Measurements from ENCODE around the gene OR4F15. TPM values are rescaled to one million over a fixed set of nuclear protein-coding genes. Genes with fewer than 3 reads are reported as not detected.
"Not testable (repeated sequence)": the region's sequence is repeated elsewhere in the genome, so short reads cannot be mapped to it uniquely, and the experiment has no call there.

Gene OR4F15
- total and polyA plus RNA-seq, 8 donors = not detected

DNA sequence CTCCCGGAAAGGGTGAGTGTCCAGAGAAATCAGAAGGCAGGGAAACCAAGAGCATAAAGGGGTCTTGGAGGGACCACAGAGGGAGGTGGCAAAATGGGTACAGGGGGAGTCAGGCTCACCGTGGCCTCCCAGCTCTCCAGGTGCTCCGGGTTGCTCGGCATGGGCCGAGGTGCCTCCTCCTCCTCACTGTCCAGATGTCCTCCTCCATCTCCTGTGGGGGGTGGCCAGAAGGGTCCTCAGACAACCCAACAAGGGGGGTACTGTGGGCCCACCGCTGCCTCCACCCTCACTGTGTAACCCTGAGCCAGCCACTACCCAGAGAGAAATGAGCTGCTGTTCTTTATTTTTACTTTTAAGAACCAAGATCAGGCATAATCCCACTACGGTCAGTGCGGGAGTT, 39.1 kb upstream of the OR4F15 start:
- H3K27ac ChIP-seq = no peak overlapping the region
- intact Hi-C loops (cut with DNase I; ENCODE audit: low total_unique reads) = no loop called here
- no peaks in the 10 kb centered on the region for H3K27me3 ChIP-seq
- peaks cover 0 to 11% (median 3%) of the 10 kb centered on the region in 4 donors for H3K36me3 ChIP-seq
- no peaks in the 10 kb centered on the region for H3K9me3 ChIP-seq
- 88 to 95% (median 93%) methylated on average over 7 to 8 of the region's 8 CpGs for WGBS, 5 donors
- H3K4me1 ChIP-seq = no peaks in the 10 kb centered on the region
- no peak overlapping the region for H3K4me3 ChIP-seq
- TF ChIP-seq POLR2AphosphoS5 (IDR thresholded peaks at IDR 0.05) = no peak
- TF ChIP-seq, protein P1, sequence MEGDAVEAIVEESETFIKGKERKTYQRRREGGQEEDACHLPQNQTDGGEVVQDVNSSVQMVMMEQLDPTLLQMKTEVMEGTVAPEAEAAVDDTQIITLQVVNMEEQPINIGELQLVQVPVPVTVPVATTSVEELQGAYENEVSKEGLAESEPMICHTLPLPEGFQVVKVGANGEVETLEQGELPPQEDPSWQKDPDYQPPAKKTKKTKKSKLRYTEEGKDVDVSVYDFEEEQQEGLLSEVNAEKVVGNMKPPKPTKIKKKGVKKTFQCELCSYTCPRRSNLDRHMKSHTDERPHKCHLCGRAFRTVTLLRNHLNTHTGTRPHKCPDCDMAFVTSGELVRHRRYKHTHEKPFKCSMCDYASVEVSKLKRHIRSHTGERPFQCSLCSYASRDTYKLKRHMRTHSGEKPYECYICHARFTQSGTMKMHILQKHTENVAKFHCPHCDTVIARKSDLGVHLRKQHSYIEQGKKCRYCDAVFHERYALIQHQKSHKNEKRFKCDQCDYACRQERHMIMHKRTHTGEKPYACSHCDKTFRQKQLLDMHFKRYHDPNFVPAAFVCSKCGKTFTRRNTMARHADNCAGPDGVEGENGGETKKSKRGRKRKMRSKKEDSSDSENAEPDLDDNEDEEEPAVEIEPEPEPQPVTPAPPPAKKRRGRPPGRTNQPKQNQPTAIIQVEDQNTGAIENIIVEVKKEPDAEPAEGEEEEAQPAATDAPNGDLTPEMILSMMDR (IDR thresholded peaks at IDR 0.05) = no peak
- no peak for TF ChIP-seq EP300 (IDR thresholded peaks at IDR 0.05)
- TF ChIP-seq POLR2A (IDR thresholded peaks at IDR 0.05) = no peak
- DNase-seq = no peak

DNA sequence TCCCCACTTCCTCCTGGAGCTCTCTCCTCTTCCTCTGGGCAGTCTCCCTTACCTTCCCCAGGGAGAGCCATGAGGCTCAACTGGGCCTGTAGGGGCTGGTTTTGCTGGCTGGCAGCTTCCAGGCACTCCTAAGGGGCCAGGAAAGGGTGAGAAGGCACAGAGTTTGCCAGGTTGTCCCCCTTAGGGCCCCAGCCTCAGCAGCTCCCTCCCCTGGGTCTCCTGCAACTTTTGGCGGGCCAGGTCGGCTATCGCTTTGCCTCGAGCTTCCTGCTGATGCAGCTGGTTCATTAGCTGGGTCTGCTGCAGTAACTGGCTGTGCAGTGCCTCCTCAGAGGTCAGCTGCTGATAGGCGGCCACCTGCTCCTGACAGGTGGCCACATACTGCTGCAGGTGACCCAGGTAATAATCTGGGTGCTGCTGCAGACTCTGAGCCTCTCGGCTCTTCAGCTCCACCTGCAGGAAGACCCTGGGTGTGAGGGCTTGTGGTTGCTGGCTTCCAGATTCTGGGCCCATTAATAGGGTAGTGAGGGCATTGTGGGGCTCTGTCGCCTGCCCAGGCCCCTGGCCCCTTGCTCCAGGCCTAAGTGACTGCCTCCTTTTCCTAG, 38.4 kb upstream of the OR4F15 start:
- Histone ChIP-seq H3K9me3 (no peaks in the 10 kb centered on the region), H3K27me3 (no peaks in the 10 kb centered on the region), H3K4me3 (no peak overlapping the region), H3K27ac (no peak overlapping the region), H3K36me3 (peaks cover 0 to 11% (median 3%) of the 10 kb centered on the region in 4 donors), H3K4me1 (no peaks in the 10 kb centered on the region)
- intact Hi-C loops (cut with DNase I; ENCODE audit: low total_unique reads) = no loop called here
- WGBS, 5 donors = 46 to 60% (median 50%) methylated on average over 7 of the region's 7 CpGs
- DNase-seq = peak in 1 of 2 donors; percentile 44
- TF ChIP-seq POLR2A (IDR thresholded peaks at IDR 0.05) = no peak
- TF ChIP-seq, protein P1 (IDR thresholded peaks at IDR 0.05) = no peak
- no peak for TF ChIP-seq POLR2AphosphoS5 (IDR thresholded peaks at IDR 0.05)
- TF ChIP-seq EP300 (IDR thresholded peaks at IDR 0.05) = no peak

- DNase-seq = no peak
- 90 to 96% (median 93%) methylated on average over 10 of the region's 10 CpGs for WGBS, 5 donors
- Histone ChIP-seq H3K36me3 (peaks cover 0 to 11% (median 3%) of the 10 kb centered on the region in 4 donors), H3K9me3 (no peaks in the 10 kb centered on the region), H3K27me3 (no peaks in the 10 kb centered on the region), H3K4me1 (peaks cover 0 to 5% (median 2%) of the 10 kb centered on the region in 4 donors), H3K27ac (no peak overlapping the region), H3K4me3 (no peak overlapping the region)
- no peak for TF ChIP-seq POLR2A (IDR thresholded peaks at IDR 0.05)
- TF ChIP-seq, protein P1 (IDR thresholded peaks at IDR 0.05) = no peak
- no peak for TF ChIP-seq POLR2AphosphoS5 (IDR thresholded peaks at IDR 0.05)
- no peak for TF ChIP-seq EP300 (IDR thresholded peaks at IDR 0.05)
- intact Hi-C loops (cut with DNase I; ENCODE audit: low total_unique reads) = no loop called here
Observed at GRCh38 chr15:101775136-101775535, 36.9 kb upstream of the OR4F15 start.

DNA sequence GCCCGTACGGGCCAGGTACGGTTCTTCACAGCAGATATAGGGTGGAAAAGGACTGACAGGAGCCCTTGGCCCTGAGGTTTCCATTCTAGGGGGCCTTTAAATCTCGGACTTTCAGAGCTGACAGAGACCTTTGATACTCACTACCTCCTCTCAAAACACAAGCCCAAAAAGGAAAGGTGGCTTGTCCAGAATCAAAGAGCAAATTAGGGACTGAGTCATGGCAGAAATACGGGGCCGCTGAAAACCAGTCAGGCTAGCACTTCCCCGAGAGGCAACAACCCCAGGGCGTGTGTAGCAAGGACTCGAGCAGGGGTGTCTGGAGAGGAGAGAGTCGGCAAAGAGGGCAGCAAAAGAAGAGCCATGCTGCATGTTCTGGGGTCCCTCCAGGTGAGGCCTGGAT, 33.4 kb upstream of the OR4F15 start:
- peak overlapping the region in 1 of 5 donors; percentile 31 for H3K27ac ChIP-seq
- H3K9me3 ChIP-seq; H3K4me3 ChIP-seq; H3K36me3 ChIP-seq; intact Hi-C loops (cut with DNase I; ENCODE audit: low total_unique reads); H3K4me1 ChIP-seq; H3K27me3 ChIP-seq: not testable (repeated sequence)
- DNase-seq = peak in 1 of 2 donors; percentile 13
- WGBS, 5 donors = 38 to 67% (median 49%) methylated on average over 10 of the region's 10 CpGs

DNA sequence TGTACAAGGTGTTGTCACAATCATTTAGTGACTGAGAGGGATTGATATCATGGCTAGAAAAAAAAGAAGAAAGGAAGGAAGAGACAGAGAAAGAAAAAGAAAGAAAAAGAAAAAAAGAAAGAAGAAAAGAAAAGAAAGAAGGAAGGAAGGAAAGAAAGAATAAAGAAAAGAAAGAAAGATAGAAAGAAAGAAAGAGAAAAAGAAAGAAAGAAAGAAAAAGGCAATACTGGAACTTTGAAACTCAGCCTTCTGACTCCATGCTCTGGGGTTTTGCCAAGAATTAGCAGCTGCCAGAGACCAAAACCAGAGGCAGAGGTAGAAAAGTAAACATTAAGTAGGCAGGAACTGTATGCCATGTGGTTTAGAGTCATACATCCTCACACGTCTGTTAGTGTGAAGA, 31.8 kb upstream of the OR4F15 start:
- H3K4me1 ChIP-seq; H3K36me3 ChIP-seq; H3K27ac ChIP-seq; H3K4me3 ChIP-seq; H3K27me3 ChIP-seq; H3K9me3 ChIP-seq; intact Hi-C loops (cut with DNase I; ENCODE audit: low total_unique reads): not testable (repeated sequence)
- WGBS, 5 donors = 0 to 5% (median 5%) methylated on average over 1 of the region's 1 CpG; no CpG with 5 or more reads in 2 of the 5 donors
- DNase-seq = peak; percentile 57 to 68

Measured in stomach (tissue), 9 donors.